AG09319 (cell line): Measurements from ENCODE around the gene SERHL2.

ENCODE experiments used
- DNase-seq: peaks from one replicate; pipeline ENCODE4 v3.0.0-alpha.2; 2010; ENCODE audit warnings: low read depth; ENCODE audit errors: extremely low read depth
- CTCF ChIP-seq: IDR thresholded peaks from 2 replicates; pipeline ENCODE4 v1.5.1; 2011; ENCODE audit warnings: low read depth, mild to moderate bottlenecking, inconsistent platforms, low read length, moderate library complexity

SERHL2 gene

GRCh38 chr22:42586381-42586780 lies 32.6 kb downstream of the SERHL2 start:
- no peak for TF ChIP-seq CTCF
- no peak for DNase-seq

GRCh38 chr22:42587588-42588175 lies 33.9 kb downstream of the SERHL2 start:
- no peak for TF ChIP-seq CTCF
- no peak for DNase-seq

GRCh38 chr22:42591987-42592386 lies 38.2 kb downstream of the SERHL2 start:
- no peak for TF ChIP-seq CTCF
- no peak for DNase-seq

GRCh38 chr22:42595434-42595833 lies 41.7 kb downstream of the SERHL2 start:
- no peak for TF ChIP-seq CTCF

GRCh38 chr22:42596336-42596735 lies 42.6 kb downstream of the SERHL2 start:
- DNase-seq = no peak
- TF ChIP-seq CTCF = no peak

More at GRCh38 chr22:42595434-42595833, 41.7 kb downstream of the SERHL2 start:
- DNase-seq = no peak

- no peak for DNase-seq
- TF ChIP-seq CTCF = no peak
Observed at GRCh38 chr22:42596863-42597530, 43.2 kb downstream of the SERHL2 start.

- TF ChIP-seq CTCF = no peak
- DNase-seq = no peak
Observed at GRCh38 chr22:42601879-42602465, 48.2 kb downstream of the SERHL2 start.
